Loucy (cell line): Measurements from ENCODE around the gene ARFRP1.

ENCODE experiments used
- CTCF ChIP-seq: fragments of 200-600 bp; sonication (generic); conservative IDR thresholded peaks from 2 replicates; pipeline ENCODE4 v1.5.1; 2014; ENCODE audit warnings: mild to moderate bottlenecking, antibody characterized with exemption, low read length
- EZH2phosphoT487 ChIP-seq: fragments of 200-600 bp; IDR thresholded peaks from 2 replicates; pipeline ENCODE4 v1.6.1; 2018; ENCODE audit warnings: antibody characterized with exemption, mild to moderate bottlenecking, moderate library complexity, borderline replicate concordance

- TF ChIP-seq CTCF (no peak), EZH2phosphoT487 (no peak)
Measured at GRCh38 chr20:63664143-63664851, 43.5 kb downstream of the ARFRP1 start.
